H1 (cell line): ENCODE measurements around the gene SIRT5. TPM values are rescaled to one million over a fixed set of nuclear protein-coding genes. Genes with fewer than 3 reads are reported as not detected.

ENCODE experiments used
- CTCF ChIA-PET: fragments of 300-600 bp; sonication (Branson Sonifier 250); formaldehyde crosslinking; loops from one replicate; lab custom pipeline; 2021; ENCODE audit not compliant: partially characterized antibody; lab: Charles Lee
- POLR2A ChIA-PET: fragments of 300-600 bp; sonication (Branson Sonifier 250); formaldehyde crosslinking; loops from one replicate; lab custom pipeline; 2021; ENCODE audit warnings: inconsistent platforms; ENCODE audit not compliant: partially characterized antibody; lab: Charles Lee
- DNase-seq, 2 experiments: peaks; one replicate each; pipeline versions ENCODE4 v3.0.0 to v3.0.0-alpha.2; 2010 to 2022; ENCODE audit warnings: low spot score in 2 of 2, low read depth in 1 of 2, mixed read lengths in 1 of 2
- FAIRE-seq: peaks from 2 replicates; lab custom pipeline; 2011; peaks lifted over from hg19 to GRCh38; lab: Jason Lieb, UNC
- H2AFZ ChIP-seq: 2 replicates; pipeline ENCODE4 v1.8.1; 2012; ENCODE audit warnings: low read length, inconsistent platforms
- H2AK5ac ChIP-seq: 2 replicates; pipeline ENCODE4 v1.6.1; 2013; ENCODE audit warnings: low read depth, low read length
- H2BK120ac ChIP-seq: replicated peaks from 2 replicates; pipeline ENCODE3; 2013; ENCODE audit warnings: low read depth, low read length, inconsistent platforms
- H2BK12ac ChIP-seq: 2 replicates; pipeline ENCODE4 v1.6.1; 2013; ENCODE audit warnings: low read depth, low read length
- H2BK15ac ChIP-seq: 2 replicates; pipeline ENCODE4 v1.6.1; 2013; ENCODE audit warnings: low read length
- H2BK20ac ChIP-seq: 2 replicates; pipeline ENCODE4 v1.6.1; 2013; ENCODE audit warnings: low read length
- H2BK5ac ChIP-seq: 2 replicates; pipeline ENCODE4 v1.6.1; 2013; ENCODE audit warnings: low read depth, low read length
- H3K14ac ChIP-seq: 2 replicates; pipeline ENCODE4 v1.6.1; 2013; ENCODE audit warnings: inconsistent platforms; ENCODE audit not compliant: insufficient read length
- H3K18ac ChIP-seq: 2 replicates; pipeline ENCODE4 v1.6.1; 2013; ENCODE audit warnings: low read length; ENCODE audit errors: extremely low read depth
- H3K23ac ChIP-seq: 2 replicates; pipeline ENCODE4 v1.6.1; 2013; ENCODE audit warnings: inconsistent platforms; ENCODE audit not compliant: insufficient read length
- H3K23me2 ChIP-seq: 2 replicates; pipeline ENCODE4 v1.6.1; 2013; ENCODE audit warnings: low read depth, low read length
- H3K27ac ChIP-seq: 2 replicates; pipeline ENCODE4 v1.6.1; 2011; ENCODE audit warnings: low read depth, low read length, inconsistent platforms
- H3K27me3 ChIP-seq, 4 experiments: replicated peaks in 1 of 4; 1 replicate in 1 of 4; 2 replicates in 3 of 4; pipeline versions ENCODE4 v1.6.1 to v1.8.1; 2011 to 2013; ENCODE audit warnings: low read length in 3 of 4, mild to moderate bottlenecking in 3 of 4, inconsistent platforms in 2 of 4, mixed read lengths in 2 of 4, moderate library complexity in 1 of 4; ENCODE audit not compliant: control insufficient read depth in 3 of 4, insufficient read depth in 3 of 4; ENCODE audit errors: extremely low read depth in 1 of 4
- H3K36me3 ChIP-seq, 4 experiments: 2 replicates each; pipeline versions ENCODE4 v1.6.1 to v1.8.1; 2011 to 2013; ENCODE audit warnings: mild to moderate bottlenecking in 4 of 4, low read length in 3 of 4, moderate library complexity in 2 of 4, control low read depth in 1 of 4, inconsistent platforms in 1 of 4; ENCODE audit not compliant: insufficient read depth in 4 of 4, control insufficient read depth in 2 of 4
- H3K4ac ChIP-seq: replicated peaks from 2 replicates; pipeline ENCODE3; 2013; ENCODE audit warnings: low read length, low read depth, mixed read lengths, inconsistent platforms; ENCODE audit not compliant: insufficient read length
- H3K4me1 ChIP-seq, 4 experiments: replicated peaks in 1 of 4; 1 replicate in 1 of 4; 2 replicates in 3 of 4; pipeline versions ENCODE4 v1.6.1 to v1.8.1; 2011 to 2013; ENCODE audit warnings: low read length in 3 of 4, inconsistent platforms in 2 of 4, mixed read lengths in 1 of 4; ENCODE audit not compliant: insufficient read depth in 4 of 4, control insufficient read depth in 3 of 4
- H3K4me2 ChIP-seq, 2 experiments: 2 replicates each; pipeline versions ENCODE4 v1.6.1 to v1.8.1; 2011 to 2013; ENCODE audit warnings: low read depth in 2 of 2, low read length in 2 of 2, control low read depth in 1 of 2, inconsistent platforms in 1 of 2, mild to moderate bottlenecking in 1 of 2; ENCODE audit not compliant: insufficient read depth in 1 of 2
- H3K4me3 ChIP-seq, 4 experiments: fragments of 200-600, 300-600 bp in 1 of 4; sonication (generic), shearing (Covaris generic), sonication (Bioruptor Twin) in 1 of 4; 2 replicates each; pipeline versions ENCODE4 v1.5.1 to v1.8.1; 2011 to 2016; ENCODE audit warnings: low read length in 4 of 4, low read depth in 3 of 4, control low read depth in 2 of 4, inconsistent platforms in 2 of 4, mild to moderate bottlenecking in 2 of 4, mixed read lengths in 1 of 4, moderate library complexity in 1 of 4; ENCODE audit not compliant: insufficient read depth in 2 of 4; ENCODE audit errors: extremely low read depth in 1 of 4
- H3K56ac ChIP-seq: replicated peaks from 2 replicates; pipeline ENCODE3; 2013; ENCODE audit warnings: low read depth, mild to moderate bottlenecking, mixed read lengths, low read length, inconsistent platforms; ENCODE audit not compliant: insufficient read length
- H3K79me1 ChIP-seq: 2 replicates; pipeline ENCODE4 v1.6.1; 2013; ENCODE audit warnings: low read depth, low read length, control low read depth
- H3K79me2 ChIP-seq, 2 experiments: 2 replicates each; pipeline versions ENCODE4 v1.6.1 to v1.8.1; 2012 to 2013; ENCODE audit warnings: low read length in 2 of 2, mild to moderate bottlenecking in 2 of 2, inconsistent platforms in 1 of 2; ENCODE audit not compliant: insufficient read depth in 2 of 2, control insufficient read depth in 1 of 2
- H3K9ac ChIP-seq, 4 experiments: replicated peaks in 1 of 4; 1 replicate in 1 of 4; 2 replicates in 3 of 4; pipeline versions ENCODE4 v1.6.1 to v1.8.1; 2011 to 2013; ENCODE audit warnings: low read depth in 3 of 4, low read length in 3 of 4, control low read depth in 2 of 4, mild to moderate bottlenecking in 2 of 4, moderate library complexity in 2 of 4, inconsistent platforms in 1 of 4; ENCODE audit errors: extremely low read depth in 1 of 4
- H3K9me3 ChIP-seq, 2 experiments: 2 replicates each; pipeline versions ENCODE4 v1.6.1 to v1.8.1; 2012 to 2013; ENCODE audit warnings: mild to moderate bottlenecking in 2 of 2, moderate library complexity in 2 of 2, control low read depth in 1 of 2, inconsistent platforms in 1 of 2, low read depth in 1 of 2, low read length in 1 of 2, mixed read lengths in 1 of 2; ENCODE audit not compliant: insufficient read depth in 2 of 2
- H4K20me1 ChIP-seq, 2 experiments: replicated peaks in 1 of 2; 2 replicates each; pipeline versions ENCODE3 to v1.8.1; 2011 to 2013; ENCODE audit warnings: inconsistent platforms in 2 of 2, low read length in 2 of 2, mild to moderate bottlenecking in 1 of 2; ENCODE audit not compliant: insufficient read depth in 2 of 2, control insufficient read depth in 1 of 2
- H4K5ac ChIP-seq: 2 replicates; pipeline ENCODE4 v1.6.1; 2013; ENCODE audit warnings: low read length, low read depth, mixed read lengths, inconsistent platforms; ENCODE audit not compliant: insufficient read length
- H4K8ac ChIP-seq: 2 replicates; pipeline ENCODE4 v1.8.0; 2013; ENCODE audit warnings: mild to moderate bottlenecking, moderate library complexity, low read length, inconsistent platforms; ENCODE audit not compliant: insufficient read depth; ENCODE audit errors: extremely low read depth
- H4K91ac ChIP-seq: replicated peaks from 2 replicates; pipeline ENCODE3; 2013; ENCODE audit warnings: low read length, mixed read lengths, inconsistent platforms; ENCODE audit not compliant: insufficient read length
- HDAC6 ChIP-seq: IDR thresholded peaks from one replicate; pipeline ENCODE4 v1.7.1; 2012; ENCODE audit warnings: low read depth, mild to moderate bottlenecking, inconsistent platforms, low read length, moderate library complexity
- SAP30 ChIP-seq: fragments of 300-600 bp; sonication (generic); IDR thresholded peaks from 2 replicates; pipeline ENCODE4 v1.7.1; 2012; ENCODE audit warnings: low read length, moderate library complexity, mild to moderate bottlenecking, inconsistent platforms; ENCODE audit not compliant: insufficient read depth, insufficient replicate concordance
- USF2 ChIP-seq: IDR thresholded peaks from 2 replicates; pipeline ENCODE4 v1.6.1; 2011; ENCODE audit warnings: low read length, improper control_type of control experiment
- WGBS, 2 experiments: shearing (Covaris generic) in 1 of 2; methylation state at CpG; one replicate each; pipeline versions ENCODE4 v1.1.6 to v1.1.7; 2013 to 2015; ENCODE audit warnings: low lambda C conversion rate in 2 of 2, mixed read lengths in 2 of 2, inconsistent platforms in 1 of 2, low coverage in 1 of 2, missing lambda C conversion rate in 1 of 2; ENCODE audit not compliant: insufficient replicate concordance in 2 of 2, insufficient coverage in 1 of 2, insufficient read length in 1 of 2; ENCODE audit errors: extremely low coverage in 1 of 2, missing lambda C conversion rate in 1 of 2; 5-methylcytosine and 5-hydroxymethylcytosine counted together
- polyA plus RNA-seq, 7 experiments: library from polyadenylated mRNA; depleted of rRNA in 3 of 7; stranded (reverse) in 5 of 7; unstranded in 2 of 7; fragments of >200 nt in 5 of 7; fragments of 200-250 nt in 2 of 7; gene quantifications; 1 replicate in 5 of 7; 2 replicates in 1 of 7; 4 replicates in 1 of 7; pipeline versions ENCODE4 v1.2.1 to v1.2.3, GENCODE V29; 2011 to 2013; ENCODE audit warnings: missing spikeins in 2 of 7, mixed read lengths in 2 of 7
- total RNA-seq: library from RNA; stranded (reverse); fragmentation: NEBNext Ultra II Directional; extraction: Animal tissue kit (Norgen Biotek cat#: 25700); gene quantifications from 2 replicates; pipeline ENCODE4 v1.2.1, GENCODE V29; 2021

SIRT5 gene
- total and polyA plus RNA-seq, 2 of the 8 experiments (the other 6 are each of a cell fraction or from before 2014, with no cell fraction given): 7.4 to 14.7 TPM

GRCh38 chr6:13589801-13590200, 15.4 kb downstream of the SIRT5 start:
- no peak overlapping the region for H3K23ac ChIP-seq
- TF ChIP-seq HDAC6 (no peak), USF2 (no peak), SAP30 (no peak)

More at GRCh38 chr6:13589801-13590200, 15.4 kb downstream of the SIRT5 start:
- ChIA-PET POLR2A (interaction anchor here (1.3 to 3.6 kb wide), 3 partner anchors 9 to 315 kb away, joined by 3 to 14 read pairs (median 4); partner anchors contain the start of gene NOL7), CTCF (interaction anchor here (0.6 to 3.6 kb wide), 4 partner anchors 15 to 282 kb away, joined by 3 to 20 read pairs (median 3); partner anchors contain the start of gene SIRT5)
- H3K27me3 ChIP-seq: no peaks in the 10 kb centered on the region
- H2BK20ac ChIP-seq: no peak overlapping the region
- 0 out of 2 replicates have a peak, but pooled peaks cover 3% of the 10 kb centered on the region for H3K79me1 ChIP-seq
- H3K56ac ChIP-seq: no peak overlapping the region
- H2BK12ac ChIP-seq: no peak overlapping the region
- no peak overlapping the region for H2BK120ac ChIP-seq
- H3K4me1 ChIP-seq: no peaks in the 10 kb centered on the region; a peak in 2 of 7 replicates
- no peak overlapping the region for H3K4me2 ChIP-seq
- DNase-seq (no peak), FAIRE-seq (no peak)
- no peak overlapping the region for H3K14ac ChIP-seq
- H2AK5ac ChIP-seq: no peak overlapping the region
- H3K9ac ChIP-seq: no peak overlapping the region
- no peak overlapping the region for H2BK5ac ChIP-seq
- H2AFZ ChIP-seq: no peak overlapping the region
- no peak overlapping the region for H3K4me3 ChIP-seq
- no peaks in the 10 kb centered on the region for H3K79me2 ChIP-seq
- no peak overlapping the region for H3K4ac ChIP-seq
- H3K23me2 ChIP-seq: peaks cover 6% of the 10 kb centered on the region; the same call in 1 of the 2 replicates
- no peaks in the 10 kb centered on the region for H3K9me3 ChIP-seq
- no peak overlapping the region for H2BK15ac ChIP-seq
- no peak overlapping the region for H4K5ac ChIP-seq
- H3K18ac ChIP-seq: no peak overlapping the region
- peaks cover 4 to 17% (median 8%) of the 10 kb centered on the region in 4 experiments; a peak in 5 of 8 replicates for H3K36me3 ChIP-seq
- H4K20me1 ChIP-seq: peaks cover 0 to 11% of the 10 kb centered on the region in 2 experiments
- no peak overlapping the region for H4K8ac ChIP-seq
- no peak overlapping the region for H3K27ac ChIP-seq
- 91% methylated on average over 9 of the region's 9 CpGs; no CpG with 5 or more reads in 1 of the 2 experiments for WGBS, 2 experiments
- H4K91ac ChIP-seq: no peak overlapping the region
